Uterus (tissue), 2 donors: ENCODE data around the gene IL6.

Source experiments
- POLR2A ChIP-seq, 2 donors: fragments of 450-650 bp; IDR thresholded peaks; one replicate each; pipeline ENCODE4 v1.6.1; 2016; ENCODE audit warnings: antibody characterized with exemption in 2 of 2, mild to moderate bottlenecking in 1 of 2, moderate library complexity in 1 of 2
- TF ChIP-seq, protein P1 (sequence below), 4 experiments: fragments of 200-600 bp in 2 of 4; fragments of 450-650 bp in 2 of 4; sonication (generic) in 2 of 4; IDR thresholded peaks; one replicate each; pipeline ENCODE4 v1.5.1; 2016 to 2019; ENCODE audit warnings: antibody characterized with exemption in 4 of 4, mild to moderate bottlenecking in 2 of 4, moderate library complexity in 1 of 4

DNA sequence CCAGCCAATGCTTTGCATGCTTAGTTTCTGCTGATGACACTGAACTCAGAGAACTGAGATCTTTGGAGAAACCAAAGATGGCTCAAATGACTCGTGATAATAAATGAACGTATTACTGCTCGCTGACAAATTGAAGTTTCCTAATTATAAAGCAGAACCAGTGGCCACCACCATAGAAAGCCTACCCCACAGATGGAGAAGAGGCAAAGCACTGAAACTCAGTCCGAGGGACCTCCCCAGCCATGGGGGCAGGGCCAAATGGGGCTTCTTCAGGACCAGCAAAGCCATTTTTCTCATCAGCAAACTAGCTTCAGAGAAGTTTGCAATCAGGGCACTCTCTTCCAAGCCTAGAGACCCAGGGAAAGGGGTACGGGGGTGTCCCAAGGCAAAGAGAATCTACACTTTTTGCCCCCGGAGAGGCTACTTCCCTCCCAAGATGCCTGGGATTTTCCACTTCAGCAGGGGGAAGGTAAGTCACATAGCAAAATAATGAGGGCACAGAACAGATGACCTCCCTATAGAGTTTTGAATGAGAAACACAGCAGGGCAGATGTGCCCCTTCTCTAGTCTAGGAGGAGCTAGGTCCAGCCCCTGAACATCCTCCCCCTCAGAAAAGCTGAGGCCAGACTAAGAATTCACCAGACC is 4.3 kb upstream of the IL6 start:
- TF ChIP-seq, protein P1, sequence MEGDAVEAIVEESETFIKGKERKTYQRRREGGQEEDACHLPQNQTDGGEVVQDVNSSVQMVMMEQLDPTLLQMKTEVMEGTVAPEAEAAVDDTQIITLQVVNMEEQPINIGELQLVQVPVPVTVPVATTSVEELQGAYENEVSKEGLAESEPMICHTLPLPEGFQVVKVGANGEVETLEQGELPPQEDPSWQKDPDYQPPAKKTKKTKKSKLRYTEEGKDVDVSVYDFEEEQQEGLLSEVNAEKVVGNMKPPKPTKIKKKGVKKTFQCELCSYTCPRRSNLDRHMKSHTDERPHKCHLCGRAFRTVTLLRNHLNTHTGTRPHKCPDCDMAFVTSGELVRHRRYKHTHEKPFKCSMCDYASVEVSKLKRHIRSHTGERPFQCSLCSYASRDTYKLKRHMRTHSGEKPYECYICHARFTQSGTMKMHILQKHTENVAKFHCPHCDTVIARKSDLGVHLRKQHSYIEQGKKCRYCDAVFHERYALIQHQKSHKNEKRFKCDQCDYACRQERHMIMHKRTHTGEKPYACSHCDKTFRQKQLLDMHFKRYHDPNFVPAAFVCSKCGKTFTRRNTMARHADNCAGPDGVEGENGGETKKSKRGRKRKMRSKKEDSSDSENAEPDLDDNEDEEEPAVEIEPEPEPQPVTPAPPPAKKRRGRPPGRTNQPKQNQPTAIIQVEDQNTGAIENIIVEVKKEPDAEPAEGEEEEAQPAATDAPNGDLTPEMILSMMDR (IDR thresholded peaks at IDR 0.05) = no peak
- TF ChIP-seq POLR2A (IDR thresholded peaks at IDR 0.05) = no peak
